NCI-H2029 treated with DMSO at 0.1 percent for 48 hours (cell line): ENCODE measurements around the gene DCBLD2.

Experiments
- DNase-seq: peaks from one replicate; lab custom pipeline; 2025; lab: John Stamatoyannopoulos, UW

Gene DCBLD2, protein sequence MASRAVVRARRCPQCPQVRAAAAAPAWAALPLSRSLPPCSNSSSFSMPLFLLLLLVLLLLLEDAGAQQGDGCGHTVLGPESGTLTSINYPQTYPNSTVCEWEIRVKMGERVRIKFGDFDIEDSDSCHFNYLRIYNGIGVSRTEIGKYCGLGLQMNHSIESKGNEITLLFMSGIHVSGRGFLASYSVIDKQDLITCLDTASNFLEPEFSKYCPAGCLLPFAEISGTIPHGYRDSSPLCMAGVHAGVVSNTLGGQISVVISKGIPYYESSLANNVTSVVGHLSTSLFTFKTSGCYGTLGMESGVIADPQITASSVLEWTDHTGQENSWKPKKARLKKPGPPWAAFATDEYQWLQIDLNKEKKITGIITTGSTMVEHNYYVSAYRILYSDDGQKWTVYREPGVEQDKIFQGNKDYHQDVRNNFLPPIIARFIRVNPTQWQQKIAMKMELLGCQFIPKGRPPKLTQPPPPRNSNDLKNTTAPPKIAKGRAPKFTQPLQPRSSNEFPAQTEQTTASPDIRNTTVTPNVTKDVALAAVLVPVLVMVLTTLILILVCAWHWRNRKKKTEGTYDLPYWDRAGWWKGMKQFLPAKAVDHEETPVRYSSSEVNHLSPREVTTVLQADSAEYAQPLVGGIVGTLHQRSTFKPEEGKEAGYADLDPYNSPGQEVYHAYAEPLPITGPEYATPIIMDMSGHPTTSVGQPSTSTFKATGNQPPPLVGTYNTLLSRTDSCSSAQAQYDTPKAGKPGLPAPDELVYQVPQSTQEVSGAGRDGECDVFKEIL

DNA sequence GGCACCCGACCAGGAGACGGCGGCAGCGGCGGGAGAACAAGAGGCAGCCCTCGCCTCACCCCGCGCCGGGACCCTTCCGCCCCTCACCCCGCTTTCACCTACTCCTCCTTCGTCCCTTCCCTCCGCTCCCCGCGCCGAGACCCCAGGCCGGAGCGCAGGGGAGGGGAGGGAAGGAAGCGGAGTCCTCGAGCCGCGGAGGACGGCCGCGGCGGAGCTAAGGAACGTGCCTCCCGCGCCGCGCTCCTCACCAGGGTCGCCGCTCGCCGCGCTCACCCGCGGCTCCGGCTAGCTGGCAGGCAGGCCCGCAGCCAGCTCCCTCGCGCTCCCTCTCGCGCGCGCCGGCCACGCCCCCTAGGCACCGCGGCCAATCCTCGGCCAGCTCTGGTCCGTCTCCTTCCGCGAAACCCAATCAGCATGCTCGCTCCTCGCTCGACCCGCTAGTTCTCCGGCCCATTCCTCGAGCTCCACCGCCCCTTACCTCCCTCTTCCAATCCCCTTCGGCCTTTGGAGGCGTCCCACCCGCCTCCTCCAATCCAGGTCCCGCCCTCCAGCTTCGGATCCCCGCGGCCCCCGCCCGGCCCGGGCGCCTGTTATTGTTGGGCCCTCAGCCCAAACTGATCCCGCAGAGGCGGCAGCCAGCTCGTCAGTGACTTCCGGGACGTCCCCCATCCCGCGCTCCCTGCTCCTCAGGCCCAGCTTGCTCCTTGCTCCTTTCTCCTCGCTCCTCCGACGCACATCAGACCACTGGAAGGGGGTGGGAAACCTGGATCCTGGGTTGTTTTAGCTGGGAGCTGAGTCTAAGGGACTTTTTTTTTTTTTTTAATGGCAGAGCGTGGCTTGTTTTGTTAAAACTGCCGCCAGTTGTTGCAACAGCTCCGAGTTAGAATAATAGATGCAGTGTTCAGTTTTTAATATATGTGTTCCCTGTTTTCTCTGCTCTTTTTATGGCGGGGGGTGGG lies at the start of gene DCBLD2:
Gene DCBLD2, minus strand, starts transcription at position 304 of the 959 bp plus-strand sequence. CDS start 369 bp downstream, outside the sequence.
- DNase-seq = peak; percentile 85

DNA sequence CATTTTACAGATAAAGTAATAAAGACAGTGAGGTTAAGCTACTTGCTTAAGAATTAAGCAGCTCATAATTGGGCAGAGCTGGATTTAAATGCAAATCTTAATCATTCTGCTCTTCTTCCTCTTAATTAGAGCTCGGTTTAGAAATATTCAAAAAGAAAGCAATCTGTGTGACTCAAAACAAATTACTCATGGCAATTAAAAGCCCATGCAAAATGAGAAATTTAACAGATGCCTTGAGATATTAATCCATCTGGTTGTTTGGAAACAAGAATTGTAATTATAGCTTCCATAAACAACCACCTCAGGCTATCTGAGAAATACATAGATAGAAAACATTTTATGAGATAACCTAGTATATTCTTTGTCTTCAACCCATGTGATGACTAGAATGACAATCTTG lies 44.2 kb upstream of the DCBLD2 start:
- DNase-seq = no peak

DNA sequence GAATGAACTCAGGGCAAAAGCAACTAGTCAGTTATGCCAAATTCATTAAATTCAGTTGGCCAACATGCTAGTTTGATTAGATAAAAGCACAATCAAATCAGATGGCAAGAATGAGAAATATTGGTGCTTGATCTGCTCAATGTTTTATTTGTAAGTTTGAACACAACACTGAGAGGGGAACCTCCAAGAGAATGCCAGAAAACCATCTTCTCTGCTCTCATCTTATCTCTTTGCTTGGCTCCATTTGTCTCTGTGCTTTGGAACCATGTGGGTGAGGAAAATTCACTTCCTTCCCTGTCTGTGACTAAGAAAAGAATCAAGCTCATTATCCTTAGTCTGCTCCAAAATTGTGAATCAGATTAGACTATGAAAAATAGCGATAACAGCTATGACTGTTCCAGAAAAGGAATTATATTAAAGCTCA lies 43.6 kb upstream of the DCBLD2 start:
- no peak for DNase-seq

DNA sequence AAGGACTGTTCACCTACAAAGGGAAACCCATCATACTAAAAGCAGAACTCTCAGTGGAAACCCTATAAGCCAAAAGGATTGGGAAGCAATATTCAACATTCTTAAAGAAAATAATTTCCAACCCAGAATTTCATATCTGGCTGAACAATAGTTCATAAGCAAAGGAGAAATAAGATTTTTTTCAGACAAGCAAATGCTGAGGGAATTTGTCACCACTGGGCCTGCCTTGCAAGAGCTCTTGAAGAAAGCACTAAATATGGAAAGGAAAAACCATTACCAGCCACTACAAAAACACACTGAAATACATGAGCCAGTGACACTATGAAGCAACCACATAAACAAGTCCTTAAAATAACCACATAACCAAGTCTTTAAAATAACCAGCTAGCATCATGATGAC lies 28.9 kb upstream of the DCBLD2 start:
- no peak for DNase-seq

DNA sequence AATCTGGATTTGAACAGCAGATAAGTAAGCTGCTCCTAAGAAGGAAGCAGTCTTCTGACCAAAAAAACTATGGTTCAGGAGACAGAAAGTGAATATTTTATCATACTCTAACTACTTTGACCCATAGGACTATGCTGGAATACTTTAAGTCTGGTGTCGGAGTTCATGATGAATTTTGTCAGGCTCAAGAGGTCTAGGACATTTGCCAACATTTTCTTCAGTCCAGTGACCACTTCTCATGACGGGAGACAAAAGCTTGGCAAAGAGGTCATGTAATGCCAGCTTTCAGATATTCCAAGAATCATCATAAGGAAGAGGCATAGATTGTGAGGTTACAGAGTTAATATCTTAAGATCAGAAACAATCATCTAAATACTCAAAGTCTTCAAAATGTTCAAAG lies 20.5 kb upstream of the DCBLD2 start:
- DNase-seq = no peak

DNA sequence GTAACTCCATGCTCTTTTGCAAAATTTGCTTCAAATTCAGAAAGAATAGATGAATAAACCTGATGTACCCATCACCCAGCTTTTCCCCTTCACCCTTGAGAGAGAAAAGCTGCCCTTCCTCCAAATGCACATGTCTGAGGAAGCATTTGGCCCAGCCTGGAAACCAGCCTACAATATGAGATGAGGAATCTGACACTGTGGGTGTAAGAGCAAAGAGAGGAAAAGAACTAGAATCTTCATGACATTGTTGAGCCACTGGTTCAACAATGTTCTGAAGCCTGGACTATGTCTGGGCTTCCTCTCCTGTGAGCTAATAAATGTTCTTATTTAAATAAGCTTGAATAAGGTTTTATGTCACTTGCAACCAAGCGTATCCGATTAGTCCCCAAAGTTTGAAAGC lies 18.7 kb upstream of the DCBLD2 start:
- no peak for DNase-seq

DNA sequence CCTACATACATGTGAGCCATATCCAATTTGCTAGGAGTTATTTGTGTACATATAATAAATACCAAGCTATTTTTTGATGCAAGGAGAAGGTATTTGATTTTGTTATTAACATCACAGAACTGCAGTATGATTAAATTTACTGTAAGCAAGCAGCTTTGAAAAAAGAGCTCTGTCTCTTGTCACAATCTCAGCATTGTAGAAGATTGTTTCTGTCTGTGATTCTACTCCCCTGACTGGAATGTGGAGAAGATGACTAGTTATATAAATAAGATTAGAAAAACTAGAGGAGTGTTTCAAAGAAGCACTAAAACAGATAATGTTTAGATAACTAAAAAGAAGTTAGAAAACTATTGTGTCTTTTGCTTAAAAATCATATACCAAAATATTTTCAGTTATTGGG lies 17.1 kb upstream of the DCBLD2 start:
- DNase-seq = no peak

DNA sequence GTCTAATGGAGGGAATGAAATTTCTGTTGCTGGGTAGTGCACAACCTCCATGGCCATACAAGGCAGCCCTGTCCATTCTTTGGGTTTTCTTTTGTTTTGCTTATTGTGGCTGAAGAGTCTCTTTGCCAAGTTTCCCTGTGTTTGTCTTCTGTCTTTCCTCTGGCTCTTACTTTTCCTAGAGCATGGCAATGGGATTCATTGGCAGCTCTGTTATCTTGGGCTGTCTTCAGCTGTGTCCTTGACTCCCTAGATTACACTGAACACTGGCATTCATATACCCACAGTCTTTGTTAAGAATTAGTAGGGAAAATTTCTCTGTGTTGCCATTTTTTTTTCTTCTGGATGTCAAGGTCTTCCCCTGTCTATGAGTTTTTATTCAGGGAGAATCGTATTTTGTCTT lies 16.1 kb upstream of the DCBLD2 start:
- no peak for DNase-seq

DNA sequence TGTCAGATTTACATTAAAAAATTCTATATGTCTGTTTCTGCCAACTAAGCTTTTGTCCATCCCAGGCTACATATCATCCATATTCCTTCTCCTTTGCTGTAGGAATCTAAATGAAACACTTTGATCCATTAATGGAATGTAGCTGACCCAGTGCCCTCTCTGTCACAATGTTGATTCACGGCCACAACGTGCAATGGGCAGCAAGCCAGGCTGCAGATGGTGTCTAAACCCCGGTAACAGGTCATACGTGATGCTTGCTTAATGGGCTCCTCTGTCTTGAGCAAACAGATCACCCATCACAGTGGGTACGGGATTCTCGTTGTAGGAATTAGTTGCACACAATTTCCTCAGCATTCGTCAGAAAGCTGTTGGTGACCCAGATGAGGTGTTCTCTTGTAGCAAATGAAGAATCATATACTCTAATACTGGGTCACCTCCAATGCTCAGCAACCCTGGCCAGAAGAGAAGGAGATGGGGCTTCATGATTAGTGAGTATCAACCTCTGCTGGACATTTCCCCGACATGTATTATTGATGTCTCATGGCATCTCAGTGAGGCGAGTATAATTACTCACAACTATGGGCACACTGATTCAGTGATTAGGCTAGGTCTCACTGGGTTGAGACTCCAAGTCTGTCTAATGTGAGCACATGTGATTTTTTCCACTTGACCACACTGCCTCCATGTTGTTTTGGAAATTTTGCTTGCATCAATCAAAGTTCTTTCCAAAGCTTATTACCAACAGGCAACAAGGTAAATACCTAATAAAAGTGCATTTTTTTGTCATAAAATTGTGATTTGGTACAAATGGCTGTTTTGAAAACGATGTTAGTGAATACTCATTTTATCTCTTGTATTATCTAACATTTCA lies 12.9 kb upstream of the DCBLD2 start:
- no peak for DNase-seq

DNA sequence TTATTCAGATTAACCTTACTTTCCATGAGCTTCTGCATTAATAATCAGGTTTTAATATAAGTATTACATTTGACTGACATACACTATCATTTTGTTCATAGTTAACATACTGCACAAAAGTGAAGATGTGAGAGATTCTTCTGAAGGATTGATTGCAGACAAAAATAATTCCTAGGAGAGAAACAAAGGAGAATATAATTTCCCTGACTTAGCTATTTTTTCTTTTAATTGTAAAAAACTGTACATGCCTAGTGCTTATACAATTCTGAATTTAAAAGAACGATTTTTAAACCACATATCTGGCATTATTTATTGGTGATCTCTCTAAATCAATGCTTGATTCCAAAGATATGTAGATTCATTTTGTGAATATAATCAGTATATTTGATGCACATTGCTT lies 11.0 kb upstream of the DCBLD2 start:
- DNase-seq = no peak

DNA sequence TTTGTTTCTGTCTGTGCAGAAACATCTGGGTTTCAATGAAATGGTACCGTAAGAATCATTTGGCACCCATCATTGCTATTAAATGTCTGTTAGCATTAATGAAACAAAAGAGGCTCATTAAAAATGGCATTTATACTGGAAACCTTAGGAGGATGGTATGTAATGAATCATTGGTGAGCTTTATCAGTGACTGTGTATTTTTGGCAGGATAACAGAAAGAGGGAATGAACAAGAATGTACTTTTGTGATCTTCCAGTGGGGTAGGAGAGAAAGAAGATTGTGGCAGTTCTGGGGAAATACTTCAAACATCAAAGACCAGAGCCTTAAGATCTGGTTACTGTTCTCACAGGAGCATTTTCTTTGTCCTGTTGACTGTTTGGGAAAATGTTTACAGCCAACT lies 4.7 kb upstream of the DCBLD2 start:
- DNase-seq = no peak

DNA sequence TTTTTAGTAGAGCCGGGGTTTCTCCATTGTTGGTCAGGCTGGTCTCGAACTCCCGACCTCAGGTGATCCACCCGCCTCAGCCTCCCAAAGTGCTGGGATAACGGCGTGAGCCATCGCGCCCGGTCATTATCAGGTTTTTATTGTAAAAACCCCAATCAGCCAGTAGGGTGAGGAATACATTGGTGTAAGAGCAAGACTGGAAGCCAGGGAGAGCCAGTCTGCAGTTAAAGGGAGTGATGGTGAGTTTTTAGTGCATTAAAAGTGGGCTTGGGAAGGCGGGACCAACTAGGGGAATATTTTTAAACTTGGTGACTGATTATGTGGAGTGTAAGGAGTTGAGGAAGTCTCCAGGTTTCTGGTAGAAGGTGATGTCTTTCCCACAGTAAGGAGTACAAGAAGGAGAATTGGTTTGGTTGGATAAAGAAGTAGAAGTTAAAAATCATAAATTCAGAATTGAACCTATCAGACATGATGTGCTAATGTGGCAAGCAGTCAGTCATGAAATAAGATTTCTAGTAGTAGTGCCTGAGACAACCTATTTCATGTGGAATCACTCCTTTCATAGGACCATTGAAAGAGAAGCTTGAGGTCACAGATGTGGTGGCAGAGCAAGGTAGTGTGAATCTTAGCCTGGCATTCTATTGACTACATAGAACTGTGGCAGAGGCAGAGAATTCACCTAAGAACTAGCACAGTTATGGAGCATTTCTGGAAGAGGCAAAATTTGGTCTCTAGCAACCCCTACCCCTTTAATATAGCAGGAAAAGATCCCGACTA lies 2.4 kb upstream of the DCBLD2 start:
- no peak for DNase-seq

DNA sequence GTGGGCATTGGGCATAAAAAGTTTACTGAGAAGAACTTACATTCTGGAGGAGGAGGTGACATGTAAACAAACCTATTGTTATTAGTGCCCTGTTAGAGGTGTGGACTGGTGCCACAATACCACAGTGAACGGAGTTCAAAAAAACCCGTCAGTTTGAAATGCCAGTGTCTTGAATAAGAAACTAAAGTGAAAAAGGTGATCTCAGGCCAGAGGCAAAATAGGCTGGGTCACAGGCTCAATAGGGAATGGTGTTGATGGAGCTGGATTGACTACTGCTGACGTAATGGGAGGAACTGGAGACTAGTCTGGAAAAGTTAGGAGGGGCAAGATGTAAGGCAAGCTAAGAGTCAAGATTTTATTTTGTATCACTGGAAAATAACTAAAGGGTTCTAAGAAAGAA lies 1.6 kb upstream of the DCBLD2 start:
- DNase-seq = no peak

DNA sequence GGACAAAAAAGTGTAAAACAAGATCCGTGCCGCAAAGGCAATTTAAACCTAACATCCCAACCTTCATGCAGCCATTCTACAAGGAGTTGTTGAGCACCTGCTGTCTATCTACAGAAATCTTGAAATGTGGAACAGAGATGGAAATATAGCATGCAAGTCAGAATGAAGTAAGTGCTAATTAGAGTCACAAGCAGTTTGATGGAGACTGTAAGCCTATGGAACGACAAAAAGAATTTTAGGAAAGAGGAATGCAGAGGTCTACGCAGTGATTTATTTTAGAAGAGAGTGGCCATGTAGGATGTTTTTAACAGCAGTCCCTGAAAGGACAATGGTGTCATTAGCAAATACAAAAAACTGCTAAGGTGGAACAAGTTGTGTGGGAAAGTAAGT lies 851 bp upstream of the DCBLD2 start:
- DNase-seq = no peak

DNA sequence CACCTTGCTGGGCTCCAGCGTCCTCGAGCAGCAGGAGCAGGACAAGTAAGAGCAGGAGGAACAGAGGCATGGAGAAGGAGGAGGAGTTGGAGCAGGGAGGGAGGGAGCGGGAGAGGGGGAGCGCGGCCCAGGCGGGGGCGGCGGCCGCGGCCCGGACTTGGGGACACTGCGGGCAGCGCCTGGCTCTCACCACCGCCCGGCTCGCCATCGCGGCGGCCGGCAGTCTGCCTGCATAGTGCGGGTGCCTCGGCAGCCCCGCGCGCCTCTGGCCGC lies 440 bp downstream of the DCBLD2 start:
- DNase-seq = no peak

DNA sequence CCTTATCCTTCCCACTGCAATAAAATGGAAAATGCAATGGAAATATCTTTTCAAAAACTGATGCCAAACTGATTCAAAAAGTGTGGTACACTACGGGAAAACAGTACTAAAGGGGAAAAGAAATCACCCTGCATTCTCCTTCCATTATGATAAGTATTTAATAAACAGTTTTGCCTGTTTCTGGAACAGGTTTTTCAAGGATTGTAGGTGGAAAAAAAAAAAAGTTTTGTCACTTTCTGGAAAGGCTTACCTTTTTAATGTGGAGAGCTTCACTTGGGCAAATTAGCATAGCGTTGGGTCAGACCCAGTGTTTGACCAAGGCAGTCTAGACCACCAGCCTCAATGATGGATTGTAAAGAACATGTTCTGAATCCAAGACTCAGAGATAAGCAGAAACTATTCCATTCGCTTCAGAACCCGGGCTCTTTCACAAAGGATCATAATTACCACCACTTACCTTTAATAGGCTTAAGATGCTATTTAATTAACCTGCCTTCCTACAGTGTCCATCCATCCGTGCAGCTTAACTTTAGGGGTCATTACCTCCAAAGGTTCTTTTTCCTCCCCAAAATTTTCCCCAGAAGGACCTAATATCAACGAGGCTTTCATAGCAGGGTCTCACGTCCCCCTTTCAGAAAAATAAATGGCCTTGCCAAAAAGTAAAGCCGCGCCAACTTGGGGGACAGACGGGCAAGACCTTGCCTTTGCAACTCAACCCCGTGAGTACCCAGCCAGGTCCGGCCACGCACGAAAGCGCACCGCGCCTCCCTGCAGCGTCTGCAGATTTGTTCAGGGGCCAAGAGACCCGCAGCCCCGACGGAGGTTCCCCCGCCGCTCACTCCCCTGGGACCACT lies 1.0 kb downstream of the DCBLD2 start:
- no peak for DNase-seq

DNA sequence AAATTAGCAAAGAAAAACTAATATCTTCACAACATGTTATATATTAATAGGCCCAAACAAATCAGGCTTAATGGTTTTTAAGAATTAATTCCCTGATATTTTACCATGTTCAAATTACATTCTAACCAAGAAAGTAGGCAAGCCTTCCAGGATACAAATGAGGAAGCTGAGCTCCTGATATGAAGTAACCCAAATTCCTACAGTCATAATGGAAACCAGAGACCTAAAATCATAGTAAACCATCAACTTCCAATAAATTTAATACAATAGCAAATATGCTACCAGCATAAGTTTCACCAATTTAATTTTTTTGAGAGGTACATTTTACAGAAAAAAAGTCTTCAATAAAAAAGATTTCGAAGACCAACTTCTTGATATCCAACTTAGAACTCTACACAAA lies 3.8 kb downstream of the DCBLD2 start:
- DNase-seq = no peak

DNA sequence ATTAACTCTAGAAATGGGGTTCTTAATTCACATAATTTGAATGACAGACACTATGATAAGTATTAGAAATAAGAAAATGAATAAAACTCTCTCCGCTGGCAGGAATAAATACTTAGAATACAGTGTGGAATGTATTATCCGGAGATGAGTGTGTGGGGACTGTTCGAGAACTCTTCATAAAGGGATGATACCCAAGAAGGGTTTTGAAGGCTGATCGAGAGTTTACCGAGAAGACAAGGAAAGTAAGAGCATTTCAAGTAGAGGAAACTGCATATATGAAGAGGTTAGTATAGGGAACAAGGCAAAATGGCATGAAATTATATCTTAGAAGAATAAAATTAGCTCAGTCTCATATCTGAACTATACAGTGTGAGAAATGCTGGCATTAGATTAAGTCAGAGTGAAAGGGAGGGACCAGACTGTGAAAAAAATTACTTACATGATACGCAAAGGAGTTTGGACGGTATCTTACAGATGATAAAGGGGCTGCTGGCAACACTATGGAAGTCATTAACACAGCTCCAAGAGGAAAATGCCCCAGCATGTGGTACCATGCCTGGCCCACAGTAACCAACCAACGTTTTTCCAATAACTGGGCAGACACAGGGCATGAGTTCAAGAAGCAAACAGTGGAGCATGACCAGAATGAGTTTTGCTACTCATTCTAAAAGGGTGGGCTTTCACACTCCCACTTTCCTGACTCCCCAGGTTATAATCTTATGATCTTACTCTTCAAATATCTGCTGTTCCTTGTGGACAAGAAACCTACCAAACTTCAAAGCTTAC lies 6.5 kb downstream of the DCBLD2 start:
- DNase-seq = no peak

DNA sequence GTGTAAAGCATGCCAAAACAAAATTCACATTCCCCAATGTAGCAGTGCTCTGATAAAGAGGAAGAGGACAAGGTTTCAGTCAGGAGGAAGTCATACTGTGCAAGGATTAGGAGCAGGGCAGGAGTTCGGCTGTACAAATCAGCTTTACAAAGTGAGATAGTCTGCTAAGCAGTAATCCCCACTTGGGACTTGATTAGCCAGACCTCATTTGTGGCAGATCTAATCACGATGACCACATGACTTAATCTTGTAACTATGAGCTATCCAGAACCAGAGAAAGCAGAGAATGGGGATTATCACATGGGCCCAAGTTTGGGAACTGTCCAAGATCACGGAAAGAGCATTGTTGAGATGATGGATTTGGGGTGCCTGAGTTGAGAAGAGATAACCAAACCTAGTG lies 7.8 kb downstream of the DCBLD2 start:
- DNase-seq = no peak
